Measurements from ENCODE around the gene WRAP73. TPM values are rescaled to one million over a fixed set of nuclear protein-coding genes. Genes with fewer than 3 reads are reported as not detected.

Gene WRAP73
- total and polyA plus RNA-seq, 9 of the 15 experiments (the other 6 are each of a cell fraction or from before 2014, with no cell fraction given): 4.3 to 51.8 (median 30.1) TPM

- H2AFZ ChIP-seq (ENCODE audit: low read depth, low read length): no peak overlapping the region
- WGBS (ENCODE audit: insufficient coverage, low coverage, missing lambda C conversion rate): 29% methylated on average over 18 of the region's 18 CpGs
- no peaks in the 10 kb centered on the region for H3K9me3 ChIP-seq (replicated peaks; ENCODE audit: control insufficient read depth, insufficient read depth, low read depth, low read length)
- peaks cover 11% of the 10 kb centered on the region for H4K20me1 ChIP-seq (replicated peaks; ENCODE audit: control insufficient read depth, insufficient read depth, low read length)
- no peaks in the 10 kb centered on the region for H3K9me1 ChIP-seq (ENCODE audit: control insufficient read depth, insufficient read depth, low read length)
- in situ Hi-C loops (cut with MboI) (no loop called here), intact Hi-C loops (cut with micrococcal nuclease) (no loop called here)
- ChIA-PET CTCF (ENCODE audit: low intra/inter-chr PET ratio) (no interaction called here), POLR2A (interaction anchor here (0.8 to 1.2 kb wide), 2 partner anchors 9 to 11 kb away, joined by 3 to 4 read pairs; no protein-coding TSS in a partner anchor)
- DNase-seq (ENCODE audit: extremely low read depth in 1 of 4, low spot score in 3 of 4) (no peak), ATAC-seq (no peak), FAIRE-seq (no peak)
- H3K27me3 ChIP-seq (ENCODE audit: control insufficient read depth in 2 of 2, insufficient read depth in 2 of 2, low read length in 2 of 2): peaks cover 11 to 62% of the 10 kb centered on the region in 2 experiments; a peak in 4 of 5 replicates
- no peak overlapping the region for H3K27ac ChIP-seq (ENCODE audit: extremely low read depth, low read depth, low read length)
- no TSS peak for BruUV-seq (replicated peaks)
- H3K36me3 ChIP-seq (ENCODE audit: control insufficient read depth, insufficient read depth, low read length): no peaks in the 10 kb centered on the region
- H3K4me2 ChIP-seq (ENCODE audit: insufficient read depth, low read length): no peak overlapping the region
- peaks cover 6 to 28% of the 10 kb centered on the region in 2 experiments; a peak in 3 of 5 replicates for H3K4me1 ChIP-seq (replicated peaks in 1 of 2; ENCODE audit: control insufficient read depth in 2 of 2, insufficient read depth in 2 of 2, low read length in 2 of 2)
- no peak overlapping the region for H3K4me3 ChIP-seq
- no peak overlapping the region for H3K9ac ChIP-seq (ENCODE audit: insufficient read depth in 1 of 2, low read depth in 2 of 2, low read length in 2 of 2)
- no peak for TF ChIP-seq VEZF1 (CRISPR knock-in tag; IDR thresholded peaks at IDR 0.05)
- TF ChIP-seq ETS2 (tag; IDR thresholded peaks at IDR 0.05; ENCODE audit: borderline replicate concordance, poor library complexity, severe bottlenecking): no peak
- no peak for TF ChIP-seq CREB3 (tag; conservative IDR thresholded peaks at IDR 0.05; ENCODE audit: low read depth)
- TF ChIP-seq ZFP36 (IDR thresholded peaks at IDR 0.05; ENCODE audit: low read depth, low read length, partially characterized antibody): no peak
- no peak for TF ChIP-seq ZKSCAN1 (IDR thresholded peaks at IDR 0.05; ENCODE audit: low read depth, low read length)
- H3K79me2 ChIP-seq (ENCODE audit: control insufficient read depth, insufficient read depth, low read length): no peaks in the 10 kb centered on the region
These were observed 42.2 kb downstream of the WRAP73 start for GRCh38 chr1:3607703-3608065.
